OCI-LY1 (cell line): ENCODE measurements around the gene GNAQ.

Experiments used
- H2AFZ ChIP-seq: fragments of 200-600 bp; sonication (generic), shearing (Covaris generic); 2 replicates; pipeline ENCODE4 v1.6.0; 2014; ENCODE audit warnings: antibody characterized with exemption, mild to moderate bottlenecking, low read length
- H3F3A ChIP-seq: fragments of 200-600 bp; sonication (generic), shearing (Covaris generic); 2 replicates; pipeline ENCODE4 v1.6.0; 2014; ENCODE audit warnings: mild to moderate bottlenecking, antibody characterized with exemption, low read length, moderate library complexity; ENCODE audit not compliant: insufficient read depth
- H3K27ac ChIP-seq: fragments of 200-600 bp; sonication (generic); 2 replicates; pipeline ENCODE4 v1.5.1; 2014; ENCODE audit warnings: low read length, mixed run types, mild to moderate bottlenecking, low read depth; ENCODE audit not compliant: poor library complexity, severe bottlenecking
- H3K27me3 ChIP-seq: fragments of 200-600 bp; sonication (generic); 2 replicates; pipeline ENCODE4 v1.6.0; 2014; ENCODE audit warnings: antibody characterized with exemption, mild to moderate bottlenecking, low read length, moderate library complexity; ENCODE audit not compliant: insufficient read depth
- H3K36me3 ChIP-seq: fragments of 200-600 bp; sonication (generic); 2 replicates; pipeline ENCODE4 v1.6.1; 2014; ENCODE audit warnings: mild to moderate bottlenecking, antibody characterized with exemption, low read length, moderate library complexity, mixed read lengths; ENCODE audit not compliant: insufficient read depth
- H3K4me1 ChIP-seq: fragments of 200-600 bp; sonication (generic); 2 replicates; pipeline ENCODE4 v1.5.1; 2014; ENCODE audit warnings: mild to moderate bottlenecking, low read length, moderate library complexity; ENCODE audit not compliant: insufficient read depth, severe bottlenecking
- H3K4me2 ChIP-seq: fragments of 200-600 bp; sonication (generic), shearing (Covaris generic); 2 replicates; pipeline ENCODE4 v1.6.1; 2014; ENCODE audit warnings: low read length
- H3K4me3 ChIP-seq: fragments of 200-600 bp; sonication (generic); 2 replicates; pipeline ENCODE4 v1.5.1; 2014; ENCODE audit warnings: low read length, low read depth, mild to moderate bottlenecking, mixed read lengths; ENCODE audit not compliant: poor library complexity, severe bottlenecking
- H3K79me2 ChIP-seq: fragments of 200-600 bp; shearing (Covaris generic); 2 replicates; pipeline ENCODE4 v1.6.1; 2016; ENCODE audit warnings: mixed run types, low read length, mixed read lengths; ENCODE audit not compliant: insufficient read depth
- H3K9ac ChIP-seq: fragments of 200-600 bp; sonication (generic), shearing (Covaris generic); 2 replicates; pipeline ENCODE4 v1.6.1; 2014; ENCODE audit warnings: mild to moderate bottlenecking, low read length, mixed read lengths
- H3K9me2 ChIP-seq: fragments of 200-600 bp; sonication (generic), shearing (Covaris generic); 2 replicates; pipeline ENCODE4 v1.6.1; 2014; ENCODE audit warnings: low read depth, mild to moderate bottlenecking, low read length, mixed read lengths
- H3K9me3 ChIP-seq: fragments of 200-600 bp; shearing (Covaris generic); 2 replicates; pipeline ENCODE4 v1.6.1; 2014; ENCODE audit warnings: low read length, mixed read lengths
- H4K20me1 ChIP-seq: fragments of 200-600 bp; sonication (generic), shearing (Covaris generic); 2 replicates; pipeline ENCODE4 v1.6.0; 2016; ENCODE audit warnings: mild to moderate bottlenecking, low read length; ENCODE audit not compliant: insufficient read depth
- CTCF ChIP-seq: fragments of 200-600 bp; sonication (generic), shearing (Covaris generic); IDR thresholded peaks from 2 replicates; pipeline ENCODE4 v1.5.1; 2017; ENCODE audit warnings: mild to moderate bottlenecking, antibody characterized with exemption, low read length, moderate library complexity, mixed read lengths
- EZH2 ChIP-seq: fragments of 200-600 bp; sonication (generic), shearing (Covaris generic); IDR thresholded peaks from 2 replicates; pipeline ENCODE4 v1.8.0; 2017; ENCODE audit warnings: borderline replicate concordance, mixed run types, mild to moderate bottlenecking, antibody characterized with exemption, low read length, moderate library complexity, mixed read lengths

The GNAQ gene

GRCh38 chr9:78009186-78009585, 22.4 kb downstream of the GNAQ start:
- Histone ChIP-seq H3K9me3 (no peaks in the 10 kb centered on the region), H3K9me2 (no peaks in the 10 kb centered on the region), H4K20me1 (no peaks in the 10 kb centered on the region), H3K4me2 (no peak overlapping the region), H3K79me2 (no peaks in the 10 kb centered on the region), H3K9ac (no peak overlapping the region), H3K4me3 (no peak overlapping the region), H2AFZ (no peak overlapping the region), H3K36me3 (no peaks in the 10 kb centered on the region), H3K27ac (no peak overlapping the region), H3F3A (no peaks in the 10 kb centered on the region), H3K4me1 (no peaks in the 10 kb centered on the region), H3K27me3 (no peaks in the 10 kb centered on the region)
- TF ChIP-seq EZH2 (no peak), CTCF (no peak)

DNA sequence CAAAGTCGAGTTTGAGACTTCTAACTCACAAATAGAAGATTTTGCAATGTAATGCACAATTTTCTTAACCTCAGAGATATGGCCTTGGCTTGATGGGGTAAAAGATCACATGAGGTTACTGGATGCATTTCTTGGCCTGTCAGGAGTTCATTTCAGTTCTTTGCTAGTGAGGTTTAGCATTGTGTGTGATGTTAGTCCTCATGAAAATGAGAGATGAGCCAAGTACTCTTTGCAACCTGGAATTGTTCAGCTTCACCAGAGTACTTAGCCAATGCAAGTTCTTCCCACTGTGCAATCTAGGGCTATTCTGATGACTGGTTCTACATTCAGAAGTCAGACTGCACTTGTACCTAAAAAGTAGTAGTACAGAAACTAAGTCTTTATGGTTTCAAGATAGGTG, 24.9 kb downstream of the GNAQ start:
- H3K27ac ChIP-seq = no peak overlapping the region
- no peaks in the 10 kb centered on the region for H4K20me1 ChIP-seq
- H3K79me2 ChIP-seq = no peaks in the 10 kb centered on the region
- H3K9me2 ChIP-seq = no peaks in the 10 kb centered on the region
- no peaks in the 10 kb centered on the region for H3F3A ChIP-seq
- no peak overlapping the region for H3K4me3 ChIP-seq
- H3K9ac ChIP-seq = no peak overlapping the region
- H3K27me3 ChIP-seq = no peaks in the 10 kb centered on the region
- H2AFZ ChIP-seq = no peak overlapping the region
- H3K36me3 ChIP-seq = no peaks in the 10 kb centered on the region
- H3K9me3 ChIP-seq = no peaks in the 10 kb centered on the region
- no peaks in the 10 kb centered on the region for H3K4me1 ChIP-seq
- TF ChIP-seq CTCF = no peak
- TF ChIP-seq EZH2 = no peak
- H3K4me2 ChIP-seq = no peak overlapping the region

DNA sequence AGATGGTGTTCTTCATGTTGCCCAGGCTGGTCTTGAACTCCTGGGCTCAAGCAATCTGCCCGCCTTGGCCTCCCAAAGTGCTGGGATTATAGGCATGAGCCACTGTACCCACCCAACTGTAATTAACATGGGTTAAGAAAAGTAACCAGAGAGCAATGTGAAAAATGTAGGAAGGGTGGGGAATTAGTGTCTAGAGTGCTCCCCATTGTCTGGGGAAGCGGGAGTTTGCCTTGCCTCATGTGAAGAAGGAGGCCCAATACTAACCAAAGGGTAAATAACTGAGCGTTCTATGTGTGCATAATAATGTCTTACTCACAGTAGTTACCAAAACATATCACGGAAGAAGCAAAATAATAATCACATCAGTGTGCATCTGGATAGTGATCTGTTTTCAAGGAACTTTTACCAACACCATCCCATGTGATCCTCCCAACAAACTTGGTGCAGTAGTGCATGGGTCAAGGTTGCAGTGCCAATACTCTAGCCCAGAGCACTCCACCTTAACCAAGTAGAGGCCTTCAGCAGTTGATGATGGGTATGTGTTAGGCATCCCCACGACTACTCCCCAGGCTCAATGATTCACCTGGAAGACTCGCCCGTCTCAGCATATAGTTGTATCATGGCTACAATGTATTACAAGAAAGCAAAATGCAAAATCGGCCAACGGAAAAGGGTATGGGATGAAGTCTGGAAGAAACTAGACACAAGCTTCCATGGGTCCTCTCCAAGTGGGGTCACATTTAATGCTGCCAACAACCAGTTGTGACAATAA, 26.2 kb downstream of the GNAQ start:
- H3K4me1 ChIP-seq = no peaks in the 10 kb centered on the region
- TF ChIP-seq CTCF (no peak), EZH2 (no peak)
- no peaks in the 10 kb centered on the region for H3K36me3 ChIP-seq
- no peaks in the 10 kb centered on the region for H3K9me3 ChIP-seq
- no peaks in the 10 kb centered on the region for H3F3A ChIP-seq
- H2AFZ ChIP-seq = no peak overlapping the region
- no peak overlapping the region for H3K4me2 ChIP-seq
- no peaks in the 10 kb centered on the region for H3K79me2 ChIP-seq
- no peak overlapping the region for H3K9ac ChIP-seq
- no peak overlapping the region for H3K4me3 ChIP-seq
- H4K20me1 ChIP-seq = no peaks in the 10 kb centered on the region
- no peaks in the 10 kb centered on the region for H3K9me2 ChIP-seq
- H3K27ac ChIP-seq = no peak overlapping the region
- no peaks in the 10 kb centered on the region for H3K27me3 ChIP-seq
